ENCODE measurements around the gene DKK2.
"Not testable (repeated sequence)": the region's sequence is repeated elsewhere in the genome, so short reads cannot be mapped to it uniquely, and the experiment has no call there.

The DKK2 gene

DNA sequence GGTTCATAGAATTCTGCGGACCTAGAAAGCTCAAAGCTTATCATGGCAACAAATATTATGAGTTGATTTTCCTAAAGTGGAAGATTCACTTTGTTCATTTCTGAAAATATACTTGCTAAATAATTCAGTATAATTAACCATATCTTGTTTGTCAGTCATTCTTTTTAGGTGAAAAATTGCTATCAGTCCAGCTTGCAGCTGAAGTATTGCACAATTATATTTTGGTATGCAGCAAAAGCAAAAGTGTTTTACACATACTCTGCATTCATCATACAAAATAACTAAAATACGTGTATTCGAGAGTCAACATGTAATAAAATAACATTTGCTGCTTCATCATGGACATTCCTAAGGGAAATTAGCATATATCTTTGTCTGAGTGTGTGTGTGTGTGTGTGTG, 24.8 kb downstream of the DKK2 start:
- no peak for DNase-seq

- DNase-seq, result no peak
Observed at GRCh38 chr4:107009196-107009968, 26.7 kb downstream of the DKK2 start.

- no peak for DNase-seq
Observed at GRCh38 chr4:107008115-107008514, 28.0 kb downstream of the DKK2 start.

DNA sequence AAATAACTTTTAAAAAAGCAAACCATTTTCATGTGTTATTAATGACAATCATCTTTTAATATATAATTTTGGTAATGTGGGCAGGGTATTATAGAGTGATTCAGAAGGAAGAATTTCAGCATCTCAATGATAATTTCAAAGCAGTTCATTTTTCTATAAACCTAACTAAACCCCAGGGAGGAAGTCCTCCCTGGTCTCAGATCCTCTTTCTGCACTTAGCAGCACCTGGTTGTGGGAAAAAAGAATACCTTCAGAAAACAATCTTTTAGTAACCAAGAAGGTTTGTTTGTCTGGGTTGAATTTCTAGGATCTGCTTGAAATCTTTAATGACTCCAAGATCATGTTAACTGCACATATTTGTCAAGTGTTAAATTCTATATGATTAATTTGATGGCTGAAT, 29.9 kb downstream of the DKK2 start:
- DNase-seq, result no peak

DNA sequence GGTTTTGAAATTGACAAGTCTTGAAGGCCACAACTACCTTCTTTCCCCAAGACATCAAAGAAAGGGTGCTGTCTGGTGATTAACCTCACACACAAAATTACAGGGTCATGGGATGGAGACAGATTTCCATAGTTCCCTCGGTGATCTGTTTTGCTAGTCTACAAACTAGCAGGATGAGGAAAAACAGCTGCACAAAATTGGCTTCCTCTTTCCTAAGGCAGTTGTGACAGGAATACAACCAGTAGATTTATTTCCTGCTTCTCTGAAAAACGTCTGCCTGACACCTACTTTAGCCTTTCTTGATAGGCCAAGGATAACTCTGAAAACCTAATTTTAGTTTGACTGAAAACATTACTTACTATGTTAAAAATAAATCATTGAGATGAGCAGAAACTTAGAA, 39.6 kb downstream of the DKK2 start:
- DNase-seq, result no peak

GRCh38 chr4:106993827-106994226, 42.3 kb downstream of the DKK2 start:
- no peak for DNase-seq

GRCh38 chr4:106987311-106987710, 48.8 kb downstream of the DKK2 start:
- DNase-seq, result no peak

DNA sequence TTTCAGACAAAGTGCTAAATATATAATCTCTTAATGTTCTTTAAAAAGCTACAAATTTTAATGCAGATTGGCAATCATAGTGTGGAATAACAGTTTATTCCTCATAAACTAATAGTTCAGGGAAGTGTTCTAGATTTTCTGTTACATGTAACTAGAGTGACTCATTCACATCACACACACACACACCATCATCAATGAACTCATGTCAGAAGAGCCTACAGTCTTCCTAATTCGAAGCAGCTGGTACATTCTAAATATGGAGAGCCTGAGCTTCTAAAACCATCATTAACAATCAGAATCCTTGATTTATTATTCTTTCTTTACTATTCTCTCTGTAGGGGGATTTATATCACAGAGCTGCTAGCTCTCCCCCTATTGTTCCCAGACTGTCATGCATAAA, 49.6 kb downstream of the DKK2 start:
- no peak for DNase-seq

GRCh38 chr4:106985830-106986229, 50.3 kb downstream of the DKK2 start:
- DNase-seq, result no peak

DNA sequence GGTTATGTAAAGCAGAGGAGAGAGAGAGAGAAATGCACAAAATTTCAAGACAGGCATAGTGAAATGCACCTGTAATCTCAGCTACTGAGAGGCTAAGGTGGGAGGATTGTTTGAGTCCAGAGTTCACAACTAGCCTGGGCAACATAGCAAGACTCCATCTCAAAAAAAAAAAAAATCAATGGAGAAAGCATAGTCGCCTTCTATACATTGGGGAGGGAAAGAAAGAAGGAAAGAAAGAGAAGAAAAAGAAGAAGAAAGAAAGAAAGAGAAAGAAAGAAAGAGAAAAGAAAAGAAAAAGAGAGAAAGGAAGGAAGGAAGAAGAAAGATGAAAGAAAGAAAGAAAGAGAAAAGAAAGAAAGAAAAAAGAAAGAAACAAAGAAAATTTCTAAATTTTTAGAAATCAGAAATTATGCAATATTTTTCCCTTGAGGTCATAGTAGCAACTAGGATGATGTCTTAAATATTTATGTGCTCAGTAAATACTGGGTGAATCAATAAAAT, 53.4 kb downstream of the DKK2 start:
- DNase-seq, result no peak

DNA sequence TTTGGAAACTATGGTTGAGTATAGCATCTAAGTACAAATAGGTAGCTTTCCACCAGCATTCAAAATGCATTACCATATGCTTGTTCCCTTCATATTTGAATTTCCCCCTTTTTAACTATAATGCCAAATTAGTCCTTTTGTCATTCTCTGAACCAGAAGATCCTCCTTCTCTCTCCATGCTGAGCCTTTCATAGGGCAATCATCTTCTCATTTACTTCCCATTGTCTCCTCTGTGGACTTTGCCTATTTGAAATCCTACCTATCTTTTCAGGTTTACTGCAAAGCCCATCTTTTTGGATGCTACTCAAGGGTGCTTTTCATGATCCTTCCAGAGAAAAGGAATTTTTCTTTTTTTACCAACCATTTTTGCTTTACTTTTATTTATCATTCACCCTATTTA, 54.7 kb downstream of the DKK2 start:
- DNase-seq, result no peak

- DNase-seq, result no peak
Observed at GRCh38 chr4:106979476-106979875, 56.6 kb downstream of the DKK2 start.

DNA sequence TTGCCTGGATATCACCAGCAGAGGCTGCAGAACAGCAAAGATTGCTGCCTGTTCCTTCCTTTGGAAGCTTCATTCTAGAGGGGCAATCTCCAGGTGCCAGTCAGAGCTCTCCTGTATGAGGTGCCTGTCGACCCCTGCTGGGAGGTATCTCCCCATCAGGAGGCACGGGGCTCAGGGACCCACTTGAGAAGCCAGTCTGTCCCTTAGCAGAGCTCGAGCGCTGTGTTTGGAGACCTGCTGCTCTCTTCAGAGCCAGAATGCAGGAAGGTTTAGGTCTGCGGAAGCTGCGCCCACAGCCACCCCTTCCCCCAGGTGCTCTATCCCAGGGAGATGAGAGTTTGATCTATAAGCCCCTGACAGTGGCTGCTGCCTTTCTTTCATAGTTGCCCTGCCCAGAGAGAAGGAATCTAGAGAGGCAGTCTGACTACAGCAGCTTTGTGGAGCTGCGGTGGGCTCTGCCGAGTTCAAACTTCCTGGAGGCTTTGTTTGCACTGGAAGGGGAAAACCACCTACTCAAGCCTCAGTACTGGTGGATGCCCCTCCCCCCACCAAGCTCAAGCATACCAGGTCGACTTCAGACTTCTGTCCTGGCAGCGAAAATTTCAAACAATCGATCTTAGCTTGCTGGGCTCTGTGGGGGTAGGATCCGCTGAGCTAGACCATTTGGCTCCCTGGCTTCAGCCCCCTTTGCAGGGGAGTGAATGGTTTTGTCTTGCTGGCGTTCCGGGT, 57.9 kb downstream of the DKK2 start:
- no peak for DNase-seq

- DNase-seq, result no peak
Observed at GRCh38 chr4:106971636-106972035, 64.5 kb downstream of the DKK2 start.

GRCh38 chr4:106967892-106968291, 68.2 kb downstream of the DKK2 start:
- no peak for DNase-seq

- DNase-seq, result no peak
Observed at GRCh38 chr4:106953036-106953705, 82.9 kb downstream of the DKK2 start.

DNA sequence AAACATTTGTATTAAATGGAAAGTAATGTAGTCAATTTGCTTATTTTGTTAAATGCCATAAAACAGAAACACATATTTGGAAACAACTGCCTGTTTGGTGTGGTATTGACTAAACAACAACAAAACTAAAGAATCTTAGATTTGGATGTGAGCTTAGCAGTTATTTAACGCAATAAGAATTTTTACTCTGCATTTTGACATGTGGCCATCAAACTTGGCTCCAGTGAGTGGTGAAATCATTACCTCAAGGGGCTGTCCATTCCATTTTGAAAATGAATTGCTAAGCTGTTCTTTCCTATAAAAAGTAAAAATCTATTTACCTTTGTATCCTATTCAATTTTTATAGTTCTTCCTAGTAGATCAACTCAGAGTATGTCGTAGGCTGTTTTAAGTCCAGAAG, 84.2 kb downstream of the DKK2 start:
- no peak for DNase-seq

- no peak for DNase-seq
Observed at GRCh38 chr4:106941841-106942240, 94.3 kb downstream of the DKK2 start.

DNA sequence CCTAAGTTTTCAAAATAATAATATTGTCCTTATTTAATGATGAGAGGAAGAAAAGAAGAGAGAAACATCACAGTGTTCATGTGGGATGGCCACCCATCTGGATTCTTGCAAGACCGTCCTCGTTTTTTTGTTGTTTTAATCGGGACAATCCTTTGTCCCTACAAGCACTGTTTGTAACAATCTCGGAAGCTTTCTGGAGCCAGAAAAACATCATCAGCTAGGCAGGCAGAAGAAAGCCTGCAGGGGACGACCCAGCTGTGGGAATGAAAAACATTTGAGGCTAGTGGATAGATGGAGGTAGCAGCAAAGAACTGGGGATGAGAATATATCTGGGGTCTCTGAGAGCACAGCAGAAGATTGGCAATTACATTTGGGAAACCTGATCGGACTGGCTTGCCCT, 105.6 kb downstream of the DKK2 start:
- DNase-seq, result no peak

- DNase-seq, result no peak
Observed at GRCh38 chr4:106929248-106929647, 106.9 kb downstream of the DKK2 start.

- no peak for DNase-seq
Observed at GRCh38 chr4:106914223-106914622, 121.9 kb downstream of the DKK2 start.

DNA sequence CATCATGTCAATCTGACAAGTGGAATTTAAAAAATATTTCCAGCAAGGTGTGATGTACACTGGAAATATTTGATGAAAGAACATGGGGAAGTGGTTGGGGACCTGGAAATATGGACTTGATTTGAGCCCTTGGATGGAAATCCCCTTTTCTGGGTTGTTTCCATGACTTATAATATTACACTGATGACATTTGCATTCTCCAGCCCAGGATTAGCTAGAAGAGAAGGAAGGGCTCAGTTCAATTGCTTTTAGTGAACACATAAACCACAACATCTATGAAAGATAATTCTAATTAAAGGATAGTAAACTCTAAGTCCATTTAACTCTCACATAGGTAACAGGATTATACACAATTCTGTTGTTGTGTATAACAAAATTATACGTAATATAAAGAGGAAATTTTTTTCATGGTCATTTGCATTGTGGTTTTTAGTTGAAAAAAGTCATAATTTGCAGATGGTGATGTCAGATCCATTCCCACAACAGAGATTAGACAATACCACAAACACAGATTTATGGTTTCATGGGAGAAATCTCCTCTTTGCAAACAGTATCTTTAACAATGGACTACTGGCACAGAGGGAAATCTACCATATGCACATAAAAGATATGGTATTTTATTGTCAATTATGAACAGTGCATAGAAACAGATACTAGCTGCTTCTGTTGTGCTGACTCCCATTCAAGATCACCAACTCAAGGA, 126.5 kb downstream of the DKK2 start:
- no peak for DNase-seq

- not testable (repeated sequence) for DNase-seq
Observed at GRCh38 chr4:106908049-106908448, 128.1 kb downstream of the DKK2 start.
